ENCODE data around the gene ANGPTL1. TPM values are rescaled to one million over a fixed set of nuclear protein-coding genes. Genes with fewer than 3 reads are reported as not detected.
A peak's percentile ranks its signal among the peaks of the same experiment; 100 is the strongest.

The ANGPTL1 gene, protein sequence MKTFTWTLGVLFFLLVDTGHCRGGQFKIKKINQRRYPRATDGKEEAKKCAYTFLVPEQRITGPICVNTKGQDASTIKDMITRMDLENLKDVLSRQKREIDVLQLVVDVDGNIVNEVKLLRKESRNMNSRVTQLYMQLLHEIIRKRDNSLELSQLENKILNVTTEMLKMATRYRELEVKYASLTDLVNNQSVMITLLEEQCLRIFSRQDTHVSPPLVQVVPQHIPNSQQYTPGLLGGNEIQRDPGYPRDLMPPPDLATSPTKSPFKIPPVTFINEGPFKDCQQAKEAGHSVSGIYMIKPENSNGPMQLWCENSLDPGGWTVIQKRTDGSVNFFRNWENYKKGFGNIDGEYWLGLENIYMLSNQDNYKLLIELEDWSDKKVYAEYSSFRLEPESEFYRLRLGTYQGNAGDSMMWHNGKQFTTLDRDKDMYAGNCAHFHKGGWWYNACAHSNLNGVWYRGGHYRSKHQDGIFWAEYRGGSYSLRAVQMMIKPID
- not detected for total RNA-seq

DNA sequence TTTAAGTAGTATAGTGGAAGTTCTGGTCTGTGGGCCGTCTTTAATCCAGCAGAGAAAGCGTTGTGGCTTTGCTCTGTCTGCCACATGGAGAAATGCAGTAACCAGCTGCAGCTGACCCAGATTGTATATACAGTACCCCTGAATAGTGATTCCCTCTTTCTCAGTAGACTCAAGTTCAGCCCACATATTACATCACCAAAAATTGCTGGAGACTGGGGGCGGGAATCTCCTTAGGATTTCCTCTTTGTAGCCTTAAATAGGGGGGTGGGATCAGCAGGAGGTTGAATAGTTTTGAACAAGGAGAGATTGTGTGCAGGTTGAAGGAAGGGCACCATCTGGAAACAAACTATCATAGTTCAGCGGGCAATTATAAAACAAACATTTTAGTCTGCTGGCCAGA is at the start of gene ANGPTL1:
Gene ANGPTL1, minus strand, starts transcription at position 134 of the 400 bp plus-strand sequence. CDS start 5,301 bp downstream, outside the sequence.
- Mint-ChIP-seq H3K4me1 (ENCODE audit: low read depth) (peaks cover 8% of the 10 kb centered on the region), H3K9me3 (ENCODE audit: insufficient read depth) (no peaks in the 10 kb centered on the region), H3K4me3 (no peak within 1 kb of the TSS), H3K36me3 (ENCODE audit: low read depth) (no peaks in the 10 kb centered on the region), H3K27ac (no peak within 1 kb of the TSS), H3K27me3 (ENCODE audit: low read depth) (no peaks in the 10 kb centered on the region)
- POLR2A ChIA-PET, result no interaction called here
- CTCF ChIA-PET, result interaction anchor here (1.5 kb wide), 1 partner anchor 103 kb away, joined by 3 read pairs; no protein-coding TSS in a partner anchor
- ATAC-seq, result no peak
- no peak for DNase-seq

DNA sequence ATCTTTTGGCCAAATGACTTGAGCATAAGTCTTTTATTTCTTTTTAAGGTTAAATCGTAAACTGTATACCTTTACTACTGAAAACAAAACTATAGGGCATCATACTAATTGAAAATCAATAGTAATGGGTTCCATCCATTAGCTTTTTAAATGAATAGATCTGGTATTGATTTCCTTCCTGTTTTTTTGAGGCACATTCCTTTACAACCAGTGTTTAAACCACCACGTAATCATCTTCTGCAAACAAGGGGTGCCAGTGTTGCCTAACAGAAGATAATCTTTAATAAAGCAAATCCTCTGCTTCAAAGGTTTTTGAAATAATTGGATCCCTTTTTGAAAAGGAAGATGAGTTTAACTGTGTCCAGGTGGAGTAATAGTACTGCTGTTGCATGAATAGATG is 48.7 kb upstream of the ANGPTL1 start:
- POLR2A ChIA-PET, result no interaction called here
- H3K36me3 Mint-ChIP-seq (ENCODE audit: low read depth), result no peaks in the 10 kb centered on the region
- peaks cover 5% of the 10 kb centered on the region for H3K9me3 Mint-ChIP-seq (ENCODE audit: insufficient read depth)
- no peaks in the 10 kb centered on the region for H3K4me1 Mint-ChIP-seq (ENCODE audit: low read depth)
- H3K4me3 Mint-ChIP-seq, result no peak overlapping the region
- CTCF ChIA-PET, result no interaction called here
- no peak overlapping the region for H3K27ac Mint-ChIP-seq
- no peaks in the 10 kb centered on the region for H3K27me3 Mint-ChIP-seq (ENCODE audit: low read depth)
- no peak for DNase-seq
- ATAC-seq, result no peak

DNA sequence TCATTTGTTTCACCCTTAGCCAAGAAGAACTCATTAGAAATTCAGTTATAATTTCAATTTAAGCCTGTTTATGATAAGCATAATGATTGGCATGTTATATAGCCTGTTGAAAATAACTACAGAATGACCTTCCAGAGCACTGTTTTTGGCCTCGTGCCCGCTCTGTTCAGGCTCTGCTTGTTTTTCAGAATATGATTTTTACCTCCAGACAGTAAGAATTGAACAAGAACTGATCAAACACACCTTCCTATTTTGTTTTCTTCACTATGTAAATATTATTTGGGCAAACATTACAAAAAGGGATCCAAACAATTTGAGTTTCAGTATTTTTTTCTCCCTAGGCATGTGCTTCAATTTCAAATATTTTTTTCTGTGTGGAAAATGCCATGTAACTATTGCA is 48.1 kb upstream of the ANGPTL1 start:
- ATAC-seq, result no peak
- H3K4me1 Mint-ChIP-seq (ENCODE audit: low read depth), result no peaks in the 10 kb centered on the region
- POLR2A ChIA-PET, result no interaction called here
- no peaks in the 10 kb centered on the region for H3K9me3 Mint-ChIP-seq (ENCODE audit: insufficient read depth)
- H3K4me3 Mint-ChIP-seq, result no peak overlapping the region
- no peaks in the 10 kb centered on the region for H3K27me3 Mint-ChIP-seq (ENCODE audit: low read depth)
- H3K36me3 Mint-ChIP-seq (ENCODE audit: low read depth), result no peaks in the 10 kb centered on the region
- CTCF ChIA-PET, result interaction anchor here (1.5 kb wide), 1 partner anchor 85 kb away, joined by 7 read pairs; no protein-coding TSS in a partner anchor
- DNase-seq, result no peak
- H3K27ac Mint-ChIP-seq, result no peak overlapping the region

DNA sequence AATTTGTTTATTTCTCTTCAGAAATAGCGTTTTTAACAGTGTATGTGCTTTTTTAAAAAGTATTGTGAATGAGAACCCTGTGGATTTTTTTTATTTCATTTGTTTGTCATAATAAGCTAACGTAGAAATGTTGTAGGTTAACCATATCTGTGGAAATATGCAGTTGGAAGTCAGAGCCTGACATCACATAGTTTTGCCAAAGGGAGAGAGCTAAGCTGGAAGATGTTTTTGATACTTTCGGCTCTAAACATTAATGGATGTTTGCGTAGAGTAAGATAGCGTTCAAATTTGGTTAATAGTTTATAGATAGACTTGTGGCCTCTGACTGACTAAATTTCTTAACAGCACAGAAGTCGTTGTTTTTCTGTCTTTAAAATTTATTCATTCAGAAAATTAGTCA is 47.4 kb upstream of the ANGPTL1 start:
- CTCF ChIA-PET, result interaction anchor here (1.5 kb wide), 1 partner anchor 85 kb away, joined by 7 read pairs; no protein-coding TSS in a partner anchor
- POLR2A ChIA-PET, result no interaction called here
- Mint-ChIP-seq H3K27me3 (ENCODE audit: low read depth) (no peaks in the 10 kb centered on the region), H3K4me3 (no peak overlapping the region), H3K4me1 (ENCODE audit: low read depth) (no peaks in the 10 kb centered on the region), H3K9me3 (ENCODE audit: insufficient read depth) (no peaks in the 10 kb centered on the region), H3K27ac (no peak overlapping the region), H3K36me3 (ENCODE audit: low read depth) (no peaks in the 10 kb centered on the region)
- no peak for ATAC-seq
- DNase-seq, result no peak

DNA sequence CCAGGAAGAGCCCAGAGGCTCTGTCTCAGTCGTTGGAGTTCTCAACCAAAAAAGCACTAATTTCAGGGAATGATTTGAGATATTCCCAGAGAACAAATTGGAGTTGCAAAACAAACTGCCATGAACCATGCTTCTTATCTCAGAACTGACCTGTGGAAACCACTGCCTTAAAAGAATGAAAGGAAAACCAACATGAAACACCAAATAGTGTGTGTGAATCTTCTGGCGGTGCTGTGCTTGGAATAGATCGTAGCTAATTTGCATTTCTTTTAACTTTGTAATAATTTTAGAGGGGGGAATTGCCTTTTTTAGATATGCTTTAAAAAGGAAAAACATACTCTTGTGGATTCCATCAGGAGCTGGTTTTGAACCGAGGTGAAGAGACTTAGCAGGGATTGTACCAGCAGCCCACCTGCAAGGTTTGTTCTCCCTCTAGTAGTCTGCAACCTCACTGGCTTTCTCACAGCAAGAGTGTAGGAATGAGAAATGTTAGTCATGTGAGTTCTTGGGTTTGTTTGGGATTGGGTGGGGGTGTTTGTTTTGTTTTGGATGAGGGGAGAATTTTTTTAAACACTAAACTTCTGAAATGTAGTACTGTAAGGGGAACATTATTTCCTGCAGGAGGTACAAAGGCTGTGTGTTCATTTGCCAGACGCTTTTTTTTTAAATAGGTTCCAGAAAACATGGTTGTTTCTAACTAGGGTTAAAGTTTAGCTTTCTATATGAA is 45.7 kb upstream of the ANGPTL1 start:
- H3K27me3 Mint-ChIP-seq (ENCODE audit: low read depth), result no peaks in the 10 kb centered on the region
- H3K4me3 Mint-ChIP-seq, result no peak overlapping the region
- ATAC-seq, result no peak
- POLR2A ChIA-PET, result no interaction called here
- no peak for DNase-seq
- no peaks in the 10 kb centered on the region for H3K4me1 Mint-ChIP-seq (ENCODE audit: low read depth)
- no peak overlapping the region for H3K27ac Mint-ChIP-seq
- H3K9me3 Mint-ChIP-seq (ENCODE audit: insufficient read depth), result no peaks in the 10 kb centered on the region
- CTCF ChIA-PET, result no interaction called here
- H3K36me3 Mint-ChIP-seq (ENCODE audit: low read depth), result no peaks in the 10 kb centered on the region

DNA sequence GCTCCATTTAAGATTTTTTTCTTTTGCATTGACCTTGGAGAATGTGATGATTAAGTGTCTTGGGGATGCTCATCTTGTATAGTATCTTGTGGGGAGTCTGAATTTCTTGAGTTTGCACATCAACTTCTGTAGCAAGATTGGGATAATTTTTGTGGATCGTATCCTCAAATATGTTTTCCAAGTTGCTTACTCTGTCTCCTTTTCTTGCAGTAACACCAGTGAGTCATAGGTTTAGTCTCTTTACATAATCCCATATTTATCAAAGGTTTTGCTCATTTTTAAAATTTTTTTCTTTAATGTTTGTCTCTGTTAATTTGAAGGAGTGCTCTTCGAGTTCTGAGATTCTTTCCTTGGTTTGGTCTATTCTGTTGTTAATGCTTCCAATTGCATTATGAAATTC is 41.7 kb upstream of the ANGPTL1 start:
- ChIA-PET CTCF (interaction anchor here (0.9 kb wide), 1 partner anchor 91 kb away, joined by 3 read pairs; no protein-coding TSS in a partner anchor), POLR2A (no interaction called here)
- no peaks in the 10 kb centered on the region for H3K4me1 Mint-ChIP-seq (ENCODE audit: low read depth)
- H3K27me3 Mint-ChIP-seq (ENCODE audit: low read depth), result no peaks in the 10 kb centered on the region
- H3K4me3 Mint-ChIP-seq, result no peak overlapping the region
- H3K36me3 Mint-ChIP-seq (ENCODE audit: low read depth), result peaks cover 2% of the 10 kb centered on the region
- no peak overlapping the region for H3K27ac Mint-ChIP-seq
- peaks cover 5% of the 10 kb centered on the region for H3K9me3 Mint-ChIP-seq (ENCODE audit: insufficient read depth)
- DNase-seq, result no peak
- ATAC-seq, result no peak

DNA sequence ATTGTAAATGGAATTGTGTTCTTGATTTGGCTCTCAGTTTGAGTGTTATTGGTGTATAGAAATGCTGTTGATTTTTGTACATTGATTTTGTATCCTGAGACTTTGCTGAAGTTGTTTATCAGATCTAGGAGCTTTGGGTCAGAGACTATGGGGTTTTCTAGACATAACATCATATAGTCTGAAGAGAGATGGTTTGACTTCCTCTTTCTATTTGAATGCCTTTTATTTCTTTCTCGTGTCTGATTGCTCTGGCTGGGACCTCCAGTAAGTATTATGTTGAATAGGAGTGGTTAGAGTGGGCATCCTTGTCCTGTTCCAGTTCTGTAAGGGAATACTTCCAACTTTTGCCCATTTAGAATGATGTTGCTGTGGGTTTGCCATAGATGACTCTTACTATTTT is 39.1 kb upstream of the ANGPTL1 start:
- DNase-seq, result no peak
- H3K4me1 Mint-ChIP-seq (ENCODE audit: low read depth), result no peaks in the 10 kb centered on the region
- H3K9me3 Mint-ChIP-seq (ENCODE audit: insufficient read depth), result peaks cover 5% of the 10 kb centered on the region
- no peaks in the 10 kb centered on the region for H3K27me3 Mint-ChIP-seq (ENCODE audit: low read depth)
- no peak overlapping the region for H3K27ac Mint-ChIP-seq
- no peak overlapping the region for H3K4me3 Mint-ChIP-seq
- ChIA-PET CTCF (interaction anchor here (0.6 kb wide), 1 partner anchor 13 kb away, joined by 4 read pairs; no protein-coding TSS in a partner anchor), POLR2A (no interaction called here)
- peaks cover 2% of the 10 kb centered on the region for H3K36me3 Mint-ChIP-seq (ENCODE audit: low read depth)
- no peak for ATAC-seq

DNA sequence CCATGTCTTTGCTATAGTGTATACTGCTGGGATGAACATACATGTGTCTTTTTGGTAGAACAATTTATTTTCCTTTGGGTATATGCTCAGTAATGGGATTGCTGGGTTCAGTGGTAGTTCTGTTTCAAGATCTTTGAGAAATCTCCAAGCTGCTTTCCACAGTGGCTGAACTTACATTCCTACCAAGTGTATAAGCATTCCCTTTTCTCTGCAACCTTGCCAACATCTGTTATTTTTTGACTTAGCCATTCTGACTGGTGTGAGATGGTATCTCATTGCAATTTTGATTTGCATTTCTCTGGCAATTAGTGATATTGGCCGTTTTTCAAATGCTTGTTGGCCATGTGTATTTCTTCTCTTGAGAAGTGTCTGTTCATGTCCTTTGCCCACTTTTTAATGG is 37.5 kb upstream of the ANGPTL1 start:
- POLR2A ChIA-PET, result no interaction called here
- H3K9me3 Mint-ChIP-seq (ENCODE audit: insufficient read depth), result peaks cover 5% of the 10 kb centered on the region

DNA sequence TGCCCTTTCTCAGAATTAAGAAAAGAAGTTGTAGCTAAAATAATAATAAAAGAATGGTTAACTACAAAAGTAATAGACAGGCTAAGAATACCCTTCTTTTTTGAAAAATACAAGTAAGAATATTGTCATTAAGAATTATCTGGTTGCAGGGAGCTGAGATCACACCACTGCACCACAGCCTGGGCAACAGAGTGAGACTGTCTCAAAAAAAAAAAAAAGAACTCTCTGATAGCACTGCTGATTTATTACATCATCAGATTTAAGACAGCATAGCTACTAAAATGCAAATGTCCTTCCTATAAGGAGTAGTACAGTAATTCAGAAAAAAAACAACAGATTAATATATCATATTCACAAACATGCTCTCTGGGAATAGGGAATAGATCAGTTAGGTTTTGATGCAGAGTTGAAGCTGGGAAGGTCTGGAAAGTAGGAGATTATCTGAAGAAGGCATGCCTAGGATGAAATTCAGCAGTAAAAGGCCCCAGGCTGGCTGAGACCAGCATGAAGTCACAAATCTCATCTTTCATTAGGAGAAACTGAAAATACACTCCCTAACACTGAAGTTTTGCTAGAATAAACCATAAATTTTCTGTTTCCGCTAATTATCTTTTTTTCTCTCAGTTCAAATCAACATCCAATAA is 30.7 kb upstream of the ANGPTL1 start:
- no peak for DNase-seq
- H3K9me3 Mint-ChIP-seq (ENCODE audit: insufficient read depth), result no peaks in the 10 kb centered on the region
- no peak overlapping the region for H3K27ac Mint-ChIP-seq
- ATAC-seq, result no peak
- no peak overlapping the region for H3K4me3 Mint-ChIP-seq
- no peaks in the 10 kb centered on the region for H3K27me3 Mint-ChIP-seq (ENCODE audit: low read depth)
- CTCF ChIA-PET, result no interaction called here
- POLR2A ChIA-PET, result interaction anchor here (0.6 kb wide), 1 partner anchor 28 kb away, joined by 3 read pairs; no protein-coding TSS in a partner anchor
- peaks cover 3% of the 10 kb centered on the region for H3K4me1 Mint-ChIP-seq (ENCODE audit: low read depth)
- H3K36me3 Mint-ChIP-seq (ENCODE audit: low read depth), result peaks cover 3% of the 10 kb centered on the region

More for the DNA sequence above, 37.5 kb upstream of the ANGPTL1 start:
- Mint-ChIP-seq H3K36me3 (ENCODE audit: low read depth) (peaks cover 2% of the 10 kb centered on the region), H3K4me1 (ENCODE audit: low read depth) (no peaks in the 10 kb centered on the region), H3K27ac (no peak overlapping the region), H3K4me3 (no peak overlapping the region), H3K27me3 (ENCODE audit: low read depth) (no peaks in the 10 kb centered on the region)
- DNase-seq, result no peak
- CTCF ChIA-PET, result no interaction called here
- ATAC-seq, result no peak

DNA sequence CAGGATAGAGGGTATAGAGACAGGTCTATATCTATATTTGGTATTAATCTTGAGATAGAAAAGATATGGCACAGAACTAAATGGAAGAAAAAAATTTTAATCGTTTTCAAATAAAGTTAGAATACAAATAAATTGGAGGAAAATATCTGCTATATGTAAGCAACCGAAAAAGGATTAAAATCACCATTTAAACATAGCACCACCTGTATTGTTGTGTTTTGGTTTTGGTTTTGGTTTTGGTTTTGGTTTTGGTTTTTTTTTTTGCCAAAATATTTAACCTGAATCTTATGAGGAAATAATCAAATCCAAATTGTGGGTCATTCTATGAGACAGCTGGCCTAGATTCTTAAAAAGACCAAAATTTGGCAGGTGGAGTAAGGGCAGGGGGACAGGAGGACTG is 28.5 kb upstream of the ANGPTL1 start:
- Mint-ChIP-seq H3K27me3 (ENCODE audit: low read depth) (no peaks in the 10 kb centered on the region), H3K27ac (peak overlapping the region; percentile 35), H3K9me3 (ENCODE audit: insufficient read depth) (no peaks in the 10 kb centered on the region), H3K4me1 (ENCODE audit: low read depth) (peaks cover 3% of the 10 kb centered on the region), H3K4me3 (no peak overlapping the region), H3K36me3 (ENCODE audit: low read depth) (peaks cover 5% of the 10 kb centered on the region)
- no peak for ATAC-seq
- ChIA-PET POLR2A (no interaction called here), CTCF (interaction anchor here (1.4 kb wide), 1 partner anchor 104 kb away, joined by 4 read pairs; no protein-coding TSS in a partner anchor)
- no peak for DNase-seq

DNA sequence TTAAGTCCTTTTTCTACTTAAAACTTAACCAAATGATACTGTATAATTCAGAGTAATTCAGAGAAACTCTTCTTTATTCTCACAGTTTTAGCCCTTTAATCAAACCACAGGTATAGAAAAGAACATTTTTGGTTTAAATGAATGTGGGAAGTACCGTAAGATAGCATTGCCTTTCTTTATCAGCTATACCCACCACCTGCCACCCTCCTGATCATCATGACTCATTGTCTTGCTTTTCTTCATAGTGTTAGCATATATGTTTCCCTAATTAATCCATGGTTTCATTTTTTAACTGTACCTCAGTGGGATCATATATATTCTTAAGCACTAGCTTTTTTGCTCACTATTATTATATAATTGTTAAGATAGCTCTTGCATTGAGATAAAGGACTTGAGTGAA is 27.5 kb upstream of the ANGPTL1 start:
- ChIA-PET POLR2A (interaction anchor here (1.0 kb wide), 1 partner anchor 15 kb away, joined by 3 read pairs; no protein-coding TSS in a partner anchor), CTCF (interaction anchor here (1.4 kb wide), 1 partner anchor 105 kb away, joined by 4 read pairs; no protein-coding TSS in a partner anchor)
- no peak for ATAC-seq

More for the DNA sequence above, 27.5 kb upstream of the ANGPTL1 start:
- H3K36me3 Mint-ChIP-seq (ENCODE audit: low read depth), result peaks cover 5% of the 10 kb centered on the region
- H3K9me3 Mint-ChIP-seq (ENCODE audit: insufficient read depth), result no peaks in the 10 kb centered on the region
- no peaks in the 10 kb centered on the region for H3K27me3 Mint-ChIP-seq (ENCODE audit: low read depth)
- no peak for DNase-seq
- H3K4me1 Mint-ChIP-seq (ENCODE audit: low read depth), result peaks cover 3% of the 10 kb centered on the region
- no peak overlapping the region for H3K27ac Mint-ChIP-seq
- no peak overlapping the region for H3K4me3 Mint-ChIP-seq

Measured in activated CD8-positive, alpha-beta T cell treated with anti-CD3 and anti-CD28 coated beads, Interleukin-2, amount 10 ng/mL, durations not matched to agents 7 days and 5 days (primary cell).